SKM-1 treated with dmso at 0.1 percent for 144 hours (cell line): ENCODE results near the gene GSTM4.

Experiments used
- DNase-seq: peaks from one replicate; lab custom pipeline; 2025; ENCODE audit not compliant: unreplicated experiment; lab: John Stamatoyannopoulos, UW

The GSTM4 gene

GRCh38 chr1:109637446-109637845 lies 18.5 kb upstream of the GSTM4 start:
- no peak for DNase-seq

- DNase-seq = no peak
Measured at GRCh38 chr1:109639063-109639840, 16.6 kb upstream of the GSTM4 start.

GRCh38 chr1:109639841-109640184 lies 16.1 kb upstream of the GSTM4 start:
- no peak for DNase-seq

- DNase-seq = peak; percentile 55
Measured at GRCh38 chr1:109640285-109640865, 15.5 kb upstream of the GSTM4 start.

DNA sequence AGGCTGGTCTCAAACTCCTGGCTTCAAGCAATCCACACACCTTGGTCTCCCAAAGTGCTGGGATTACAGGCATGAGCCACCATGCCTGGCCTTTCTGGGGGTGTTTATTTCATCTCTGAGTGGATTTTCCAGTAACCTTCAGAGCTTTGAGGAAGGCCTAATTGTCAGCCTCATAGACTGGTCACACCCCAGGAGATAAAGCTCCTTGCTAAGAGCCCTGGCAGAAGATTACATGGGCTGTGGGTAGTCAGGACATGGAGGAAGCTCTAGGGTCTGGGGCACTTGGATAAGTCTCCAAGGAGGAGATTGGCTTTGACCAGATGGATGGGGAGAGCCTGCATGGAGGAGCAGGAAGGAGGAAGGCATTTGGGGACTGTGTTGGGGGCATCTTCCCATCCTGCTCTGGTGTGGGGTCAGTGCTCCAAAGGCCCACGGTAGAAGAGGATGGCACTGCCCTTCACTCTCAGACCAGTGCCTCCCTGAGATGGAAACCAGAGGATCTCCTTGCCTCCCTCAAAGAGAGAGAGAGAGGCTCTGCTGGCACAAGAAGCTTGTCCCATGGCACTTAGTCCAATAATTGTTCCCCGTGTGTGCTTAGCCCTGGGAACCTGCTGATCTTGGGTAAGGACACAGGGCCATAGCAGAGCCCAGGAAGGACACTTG lies 14.7 kb upstream of the GSTM4 start:
- DNase-seq = no peak

DNA sequence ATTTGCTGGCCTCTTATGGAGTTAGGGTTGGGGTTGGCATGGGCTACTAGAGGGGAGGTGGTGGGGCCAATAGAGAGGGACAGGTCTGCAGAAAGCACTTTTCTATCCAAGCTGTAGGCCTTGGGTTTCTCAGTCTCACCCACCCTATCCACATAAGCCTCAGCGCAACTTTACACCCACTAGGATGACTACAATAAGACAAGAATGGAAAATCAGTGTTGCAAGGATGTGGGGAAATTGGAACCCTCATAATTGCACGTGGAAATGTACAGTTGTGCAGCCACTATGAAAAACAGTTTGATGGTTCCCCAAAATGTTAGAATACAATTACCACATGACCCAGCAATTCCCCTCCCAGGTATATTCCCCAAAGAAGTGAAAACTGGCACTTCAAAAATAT lies 14.0 kb upstream of the GSTM4 start:
- DNase-seq = no peak

- DNase-seq = no peak
Measured at GRCh38 chr1:109642626-109643025, 13.3 kb upstream of the GSTM4 start.

GRCh38 chr1:109643385-109644230 lies 12.3 kb upstream of the GSTM4 start:
- DNase-seq = peak; percentile 75

DNA sequence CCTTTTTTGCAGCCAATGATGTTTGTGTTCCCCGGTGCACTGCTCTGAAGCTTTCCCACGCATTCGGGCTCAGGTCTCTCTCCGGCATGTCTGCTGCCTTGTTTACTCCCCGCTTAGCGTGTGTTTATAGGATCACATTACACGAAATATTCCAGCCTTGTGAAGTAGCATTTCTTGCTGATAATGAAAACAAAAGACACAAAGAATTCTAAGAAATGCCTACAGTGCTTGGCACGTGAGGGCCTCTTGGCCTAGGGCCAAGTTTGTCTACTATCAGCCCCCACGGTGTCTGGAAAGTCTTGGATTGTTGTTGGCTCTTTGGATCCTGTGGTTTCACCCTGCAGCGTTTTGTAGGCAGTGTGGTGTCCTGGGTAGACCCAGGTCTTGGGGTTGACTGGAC lies 11.2 kb upstream of the GSTM4 start:
- no peak for DNase-seq

DNA sequence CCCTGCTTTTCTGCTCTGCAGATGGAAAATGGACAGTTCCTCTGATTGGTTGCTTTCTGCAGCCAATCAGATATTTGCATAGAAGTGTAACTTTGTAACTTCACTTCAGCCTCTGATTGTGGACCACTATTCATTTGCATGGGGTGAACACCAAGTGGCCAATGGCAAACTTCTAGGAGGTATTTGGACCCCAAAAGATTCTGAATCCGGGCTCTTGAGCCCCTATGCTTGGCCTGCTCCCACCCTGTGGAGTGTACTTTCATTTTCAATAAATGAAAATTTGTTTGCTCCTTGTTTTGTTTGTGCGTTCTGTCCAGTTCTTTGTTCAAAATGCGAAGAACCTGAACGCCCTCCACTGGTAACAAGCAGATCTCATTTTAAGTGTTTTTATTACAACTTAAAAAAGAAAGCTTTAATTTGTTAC lies 6.4 kb upstream of the GSTM4 start:
- DNase-seq = no peak

- no peak for DNase-seq
Measured at GRCh38 chr1:109650609-109651008, 5.3 kb upstream of the GSTM4 start.

DNA sequence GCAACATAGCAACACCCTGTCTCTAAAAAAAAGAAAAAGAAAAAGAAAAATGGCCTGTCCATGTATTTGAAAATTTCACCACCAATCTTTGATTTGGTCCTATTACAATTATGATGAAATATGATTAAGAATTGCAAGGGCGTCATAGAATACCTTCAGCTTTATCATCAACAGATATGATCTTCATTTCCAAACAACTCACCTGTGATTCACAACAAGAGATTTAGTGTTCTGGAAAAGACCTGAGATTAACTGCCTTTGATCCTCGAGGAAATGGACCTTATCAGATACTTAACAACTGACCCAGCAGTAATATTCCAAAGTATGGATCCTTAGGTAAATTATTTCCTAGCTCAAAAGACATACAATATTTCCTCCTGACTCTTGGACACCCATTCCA lies 3.5 kb upstream of the GSTM4 start:
- DNase-seq = no peak

DNA sequence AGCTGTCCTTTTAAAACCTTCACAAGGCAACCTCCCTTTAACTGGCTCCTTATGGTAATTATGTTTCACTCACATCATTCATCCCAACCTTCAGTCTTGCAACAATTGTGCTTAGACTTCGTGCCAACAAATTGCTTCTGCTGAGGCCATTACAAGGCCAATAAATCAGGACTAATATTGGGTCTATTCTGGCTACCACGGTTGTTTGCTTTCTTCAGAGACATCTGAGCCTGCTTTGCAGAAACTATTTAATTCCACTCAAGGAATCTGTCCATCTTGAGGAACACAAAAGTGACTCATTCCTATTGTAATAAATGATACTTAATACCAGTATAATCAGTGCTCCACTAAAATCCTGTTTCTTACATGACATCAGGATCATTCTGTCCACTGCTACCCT lies 2.6 kb upstream of the GSTM4 start:
- DNase-seq = no peak

DNA sequence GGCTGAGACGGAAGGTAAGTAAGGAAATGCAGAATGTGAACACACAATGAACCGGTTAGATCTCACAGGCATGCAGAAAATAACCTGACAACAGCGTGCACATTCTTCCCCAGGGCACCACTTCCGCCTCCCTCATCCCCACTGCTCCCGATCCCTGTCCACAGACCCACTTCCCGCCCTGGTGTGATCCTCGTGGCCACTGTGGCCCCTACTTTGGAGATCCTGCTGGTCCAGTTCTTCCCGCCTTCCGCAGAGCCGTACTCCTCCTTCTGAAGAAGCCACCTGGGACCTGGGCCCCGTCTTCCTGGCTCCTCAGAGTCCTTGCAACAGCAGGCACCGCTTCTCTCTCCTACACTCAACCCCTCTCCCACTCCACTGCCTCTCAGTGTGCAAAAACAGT lies 1.4 kb upstream of the GSTM4 start:
- no peak for DNase-seq

DNA sequence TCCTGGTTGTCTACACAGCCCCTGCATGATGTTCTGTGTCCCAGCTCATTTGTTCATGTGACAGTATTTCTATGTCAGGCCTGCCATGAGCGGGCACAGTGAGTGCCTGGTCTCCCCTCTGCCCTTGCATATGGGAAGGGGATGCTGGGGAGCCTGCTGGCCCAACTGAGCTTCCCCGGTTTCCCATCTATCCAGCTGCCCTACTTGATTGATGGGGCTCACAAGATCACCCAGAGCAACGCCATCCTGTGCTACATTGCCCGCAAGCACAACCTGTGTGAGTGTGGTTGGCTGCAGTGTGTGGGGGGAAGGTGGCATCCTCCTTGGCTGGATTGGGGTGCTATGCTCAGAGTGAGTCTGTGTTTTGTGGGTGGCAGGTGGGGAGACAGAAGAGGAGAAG lies 1.5 kb downstream of the GSTM4 start:
- no peak for DNase-seq

DNA sequence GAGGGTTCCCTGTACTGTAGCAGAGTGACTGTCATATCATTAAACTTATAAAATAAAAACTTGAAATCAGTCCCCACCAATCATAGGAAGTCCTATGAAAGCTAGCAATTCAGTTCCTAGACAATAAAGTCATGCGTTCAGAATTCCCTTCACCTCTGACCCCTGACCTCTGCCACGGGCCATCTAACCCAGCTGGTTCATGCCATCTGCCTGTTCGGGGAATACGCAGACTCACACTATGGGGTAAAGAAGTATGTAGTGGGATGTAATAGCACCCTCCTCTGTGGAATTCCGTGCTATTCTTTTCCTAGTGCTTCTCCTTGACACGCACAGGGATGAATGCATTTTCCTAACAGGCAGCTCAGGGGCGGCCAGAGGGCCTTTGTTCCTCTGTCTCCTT lies 2.1 kb downstream of the GSTM4 start:
- no peak for DNase-seq

DNA sequence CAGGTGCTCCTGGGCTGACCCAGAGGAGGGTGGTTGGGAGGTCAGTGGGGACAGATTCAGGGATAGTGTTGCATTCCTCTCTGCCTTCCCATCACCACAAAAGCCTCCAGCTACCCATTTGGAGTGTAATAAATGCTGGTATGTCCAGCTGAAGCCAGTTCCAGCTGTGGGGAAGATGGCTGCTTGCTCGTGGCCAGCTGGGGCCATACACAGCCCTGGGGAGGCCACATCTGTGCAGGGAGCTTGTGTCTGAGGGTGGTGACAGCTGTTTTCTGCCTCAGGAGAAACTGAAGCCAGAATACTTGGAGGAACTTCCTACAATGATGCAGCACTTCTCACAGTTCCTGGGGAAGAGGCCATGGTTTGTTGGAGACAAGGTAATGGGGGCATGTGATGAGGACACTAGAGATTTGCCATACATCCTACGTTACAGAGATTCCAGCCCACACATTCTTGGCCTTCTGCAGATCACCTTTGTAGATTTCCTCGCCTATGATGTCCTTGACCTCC lies 2.7 kb downstream of the GSTM4 start:
- DNase-seq = no peak

- DNase-seq = no peak
Measured at GRCh38 chr1:109659145-109659544, 3.2 kb downstream of the GSTM4 start.

DNA sequence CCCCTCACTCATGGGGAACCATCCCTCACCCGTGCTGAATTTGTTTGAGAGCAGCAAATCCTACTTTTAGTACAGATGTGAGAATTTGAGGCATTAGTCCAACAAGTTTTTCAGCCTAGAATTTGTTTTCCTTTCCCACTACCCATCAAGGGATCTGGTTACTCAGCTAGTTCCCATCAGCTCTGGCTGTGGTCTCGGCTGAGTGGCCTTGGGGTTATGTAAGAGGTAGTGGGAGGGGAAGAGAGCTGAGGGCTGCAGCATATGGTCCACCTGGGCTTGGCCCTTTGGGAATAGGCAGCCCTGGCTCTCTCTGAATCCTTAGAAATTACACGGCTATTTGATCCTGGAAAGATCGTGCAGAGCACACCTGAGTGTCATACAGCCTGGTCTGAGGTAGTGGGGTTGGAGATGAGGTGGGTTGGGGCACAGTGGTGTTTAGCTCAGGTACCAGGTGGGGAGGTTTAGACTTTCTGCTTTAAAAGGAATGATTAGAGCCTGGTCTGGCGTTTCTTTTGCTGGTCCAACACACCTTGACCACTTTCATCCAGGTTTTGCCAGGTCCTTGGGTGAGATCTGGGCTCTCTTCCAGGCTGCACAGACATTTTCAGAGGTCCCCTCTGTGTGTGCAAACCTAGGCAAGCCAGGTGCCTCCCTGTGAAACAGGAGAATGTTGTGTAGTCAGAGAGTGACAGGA lies 4.2 kb downstream of the GSTM4 start:
- peak; percentile 63 for DNase-seq

DNA sequence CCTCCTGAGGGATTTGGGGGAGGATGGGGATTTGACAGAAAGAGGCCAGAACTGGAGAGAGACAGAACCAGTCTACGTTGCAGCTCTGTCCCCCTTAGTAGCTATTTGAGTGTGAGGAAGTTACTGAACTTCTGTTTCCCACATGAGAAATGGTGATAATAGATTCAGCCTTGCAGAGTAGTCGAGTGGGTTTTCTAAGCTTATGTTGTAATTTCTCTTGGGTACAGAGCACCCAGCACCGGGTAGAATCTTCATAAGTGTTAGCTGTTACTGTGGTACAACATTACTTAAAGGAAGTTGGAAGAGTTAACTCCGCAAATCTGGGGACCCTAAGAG lies 4.8 kb downstream of the GSTM4 start:
- peak; percentile 34 for DNase-seq

- DNase-seq = no peak
Measured at GRCh38 chr1:109661391-109661790, 5.5 kb downstream of the GSTM4 start.
